D721Med (cell line): Measurements from ENCODE around the gene MAPT.

Experiments used
- DNase-seq: peaks from one replicate; pipeline ENCODE4 v3.0.0; 2011; ENCODE audit warnings: low spot score; ENCODE audit not compliant: insufficient read length
- FAIRE-seq: peaks from 2 replicates; lab custom pipeline; 2011; peaks lifted over from hg19 to GRCh38; lab: Jason Lieb, UNC
- CTCF ChIP-seq: IDR thresholded peaks from 2 replicates; pipeline ENCODE4 v1.5.1; 2012; ENCODE audit warnings: mild to moderate bottlenecking, control low read depth; ENCODE audit not compliant: insufficient read depth; ENCODE audit errors: missing control alignments

Gene MAPT

GRCh38 chr17:45847747-45848146, 46.6 kb upstream of the MAPT start:
- FAIRE-seq (no peak), DNase-seq (no peak)
- no peak for TF ChIP-seq CTCF

GRCh38 chr17:45848405-45848804, 45.9 kb upstream of the MAPT start:
- FAIRE-seq, result no peak
- TF ChIP-seq CTCF, result no peak
- no peak for DNase-seq

- TF ChIP-seq CTCF, result no peak
- no peak for FAIRE-seq
- no peak for DNase-seq
These were observed 45.4 kb upstream of the MAPT start for GRCh38 chr17:45848868-45849535.

GRCh38 chr17:45849536-45849990, 44.8 kb upstream of the MAPT start:
- DNase-seq, result no peak
- FAIRE-seq, result no peak
- TF ChIP-seq CTCF, result no peak

- TF ChIP-seq CTCF, result no peak
- DNase-seq, result no peak
- no peak for FAIRE-seq
These were observed 44.3 kb upstream of the MAPT start for GRCh38 chr17:45850011-45850410.

GRCh38 chr17:45850468-45850867, 43.9 kb upstream of the MAPT start:
- TF ChIP-seq CTCF, result no peak
- FAIRE-seq (no peak), DNase-seq (no peak)

- DNase-seq (no peak), FAIRE-seq (no peak)
- no peak for TF ChIP-seq CTCF
These were observed 43.3 kb upstream of the MAPT start for GRCh38 chr17:45851022-45851421.
